Stimulated activated CD4-positive, alpha-beta T cell treated with anti-CD3 and anti-CD28 coated beads, TNF-alpha, amount 100 ng/mL, for 48 hours (primary cell): ENCODE measurements around the gene BAHCC1.

Experiments
- DNase-seq, 3 donors: peaks; one replicate each; pipeline ENCODE4 v3.0.0-alpha.2; 2020; ENCODE audit warnings: low read depth in 3 of 3

Gene BAHCC1

DNA sequence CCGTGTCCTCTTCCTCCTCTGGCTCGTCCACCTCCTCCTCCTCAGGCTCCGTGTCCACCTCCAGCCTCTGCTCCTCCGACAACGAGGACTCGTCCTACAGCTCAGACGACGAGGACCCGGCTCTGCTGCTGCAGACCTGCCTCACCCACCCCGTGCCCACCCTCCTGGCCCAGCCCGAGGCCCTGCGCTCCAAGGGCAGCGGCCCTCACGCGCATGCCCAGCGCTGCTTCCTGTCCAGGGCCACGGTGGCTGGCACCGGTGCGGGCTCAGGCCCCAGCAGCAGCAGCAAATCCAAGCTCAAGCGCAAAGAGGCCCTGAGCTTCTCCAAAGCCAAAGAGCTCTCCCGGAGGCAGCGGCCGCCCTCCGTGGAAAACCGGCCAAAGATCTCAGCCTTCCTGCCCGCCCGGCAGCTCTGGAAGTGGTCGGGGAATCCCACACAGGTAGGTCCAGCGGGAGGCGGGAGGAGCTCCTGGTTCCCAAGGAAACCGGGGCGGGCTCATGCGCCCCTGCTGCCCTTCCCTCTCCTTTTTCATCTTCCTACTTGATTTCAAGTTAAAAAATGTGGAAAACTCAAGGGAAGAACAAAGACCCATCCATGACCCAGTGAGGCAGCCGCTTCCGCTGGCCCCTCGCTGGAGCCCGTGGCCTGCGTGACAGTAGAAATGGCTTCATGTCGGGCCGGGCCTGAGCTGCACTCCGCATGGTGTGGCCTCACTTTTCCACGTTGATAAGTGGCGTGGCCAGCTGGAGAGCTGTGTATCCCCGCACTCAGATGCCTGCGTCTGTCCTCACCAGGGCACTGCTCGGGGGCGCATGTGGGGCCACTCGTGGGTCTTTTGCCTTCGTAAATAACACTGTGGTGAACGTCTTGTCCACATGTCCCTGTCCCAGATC is 66.6 kb downstream of the BAHCC1 start:
- no peak for DNase-seq

DNA sequence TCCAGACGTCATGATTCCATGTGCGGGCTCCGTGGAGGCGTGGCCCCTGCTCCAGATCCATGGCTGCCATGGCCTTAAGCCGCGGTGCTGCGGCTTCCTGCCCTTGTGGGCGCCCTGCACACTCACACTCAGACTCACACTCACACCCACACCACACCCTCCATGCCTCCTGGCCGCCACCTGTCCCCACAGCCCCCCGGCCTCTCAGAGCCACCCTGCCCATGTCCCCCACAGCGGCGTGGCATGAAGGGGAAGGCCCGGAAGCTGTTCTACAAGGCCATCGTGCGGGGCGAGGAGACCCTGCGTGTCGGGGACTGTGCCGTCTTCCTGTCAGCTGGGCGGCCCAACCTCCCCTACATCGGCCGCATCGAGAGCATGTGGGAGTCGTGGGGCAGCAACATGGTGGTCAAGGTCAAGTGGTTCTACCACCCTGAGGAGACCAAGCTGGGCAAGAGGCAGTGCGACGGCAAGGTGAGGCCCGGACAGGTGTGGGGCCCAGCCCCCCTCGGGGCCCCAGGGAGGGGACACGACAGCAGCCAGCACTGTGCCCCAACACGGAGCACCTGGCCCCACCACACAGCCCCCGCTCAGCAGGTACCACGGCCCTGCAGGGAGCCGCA is 67.4 kb downstream of the BAHCC1 start:
- DNase-seq: no peak

DNA sequence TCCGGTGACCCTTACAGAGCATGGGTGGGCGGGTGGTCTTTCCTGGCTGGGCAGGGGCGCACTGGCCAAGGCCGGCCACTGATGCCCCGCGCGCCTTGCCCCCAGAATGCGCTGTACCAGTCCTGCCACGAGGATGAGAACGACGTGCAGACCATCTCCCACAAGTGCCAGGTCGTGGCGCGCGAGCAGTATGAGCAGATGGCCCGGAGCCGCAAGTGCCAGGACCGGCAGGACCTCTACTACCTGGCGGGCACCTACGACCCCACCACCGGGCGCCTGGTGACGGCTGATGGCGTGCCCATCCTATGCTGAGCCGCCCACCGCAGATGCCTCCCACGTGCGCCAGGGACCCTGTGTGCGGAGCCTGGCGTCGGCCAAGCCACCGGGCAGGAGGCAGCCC is 68.2 kb downstream of the BAHCC1 start:
- DNase-seq: no peak

DNA sequence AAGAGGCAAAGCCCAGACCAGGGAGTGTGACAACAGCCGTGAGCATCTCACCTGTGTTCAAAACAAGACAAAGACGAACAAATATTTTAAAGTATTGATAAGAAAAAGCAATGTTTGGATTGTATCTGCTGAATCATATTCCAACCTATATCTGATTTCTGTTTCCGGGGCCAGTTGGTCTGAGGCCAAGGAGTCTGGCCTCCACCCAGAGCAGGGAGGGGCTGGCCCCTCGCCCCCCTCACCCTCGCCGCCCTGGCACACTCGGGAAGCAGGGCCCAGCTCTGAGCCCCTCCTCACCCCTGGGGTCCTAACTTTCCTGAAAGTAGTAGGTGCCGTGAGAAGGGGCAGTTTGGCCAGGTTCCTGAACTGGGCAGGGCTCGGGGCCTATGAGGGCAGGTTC is 69.3 kb downstream of the BAHCC1 start:
- no peak for DNase-seq

DNA sequence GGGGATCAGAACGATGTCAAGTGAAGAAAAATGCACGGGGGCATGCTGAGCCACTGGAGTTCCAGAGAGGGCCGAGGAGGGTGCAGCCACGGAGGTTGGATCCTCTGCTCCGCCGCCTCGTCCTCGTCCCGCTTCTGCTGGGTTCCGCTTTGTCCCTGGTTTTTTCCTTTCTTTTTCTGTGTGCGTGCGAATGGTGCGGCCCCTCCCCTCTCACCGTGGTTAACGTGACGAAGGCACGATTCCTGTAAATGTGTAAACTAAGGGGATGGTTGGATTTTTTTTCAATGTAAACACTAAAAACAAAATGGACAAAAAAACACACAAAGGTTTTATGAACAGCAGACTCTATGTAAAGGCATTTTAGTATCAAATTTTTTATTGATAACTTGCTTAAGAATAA is 70.7 kb downstream of the BAHCC1 start:
- no peak for DNase-seq

DNA sequence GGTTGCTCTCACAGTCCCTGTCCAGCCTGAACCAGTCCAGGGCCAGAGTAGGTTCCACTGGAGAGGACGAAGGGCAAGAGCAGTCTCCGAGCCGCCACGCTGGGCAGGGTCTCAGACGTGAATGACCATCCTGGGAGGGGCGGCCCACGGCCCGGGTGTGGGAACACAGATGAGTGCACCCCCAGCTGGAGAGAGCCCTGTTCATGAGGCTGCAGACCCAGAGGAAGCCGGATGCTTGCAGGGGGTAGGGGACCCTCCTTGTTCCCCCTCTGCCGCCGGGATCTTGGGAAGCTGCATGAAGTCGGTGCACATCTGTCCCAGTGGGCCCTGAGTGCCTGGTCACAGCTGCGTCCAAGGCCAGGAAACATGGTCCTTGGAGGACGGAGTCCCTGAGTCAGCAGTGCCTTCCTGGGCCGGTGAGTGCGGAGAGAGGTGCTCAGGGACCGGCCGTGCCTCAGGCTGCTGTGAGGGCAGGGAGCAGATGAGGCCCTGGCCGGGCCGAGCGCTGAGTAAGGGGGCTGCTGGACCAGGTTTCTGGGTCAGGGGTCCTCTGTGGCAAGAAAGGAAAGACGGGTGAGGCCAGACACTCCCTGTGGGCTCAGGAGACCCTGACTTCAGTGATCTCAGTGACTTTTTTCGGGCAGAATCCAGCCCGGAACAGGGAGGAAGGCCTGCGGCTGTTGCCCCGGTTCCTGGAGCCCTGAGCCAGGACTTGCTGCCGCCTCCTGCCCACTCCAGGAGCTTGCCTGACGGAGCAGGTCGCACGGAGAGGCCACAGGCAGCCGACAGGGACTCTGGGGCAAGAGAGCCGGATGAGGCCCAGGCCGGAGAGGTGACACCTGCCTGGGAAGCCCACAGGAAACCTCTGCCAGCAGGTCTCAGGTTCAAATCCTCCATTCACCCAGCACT is 71.6 kb downstream of the BAHCC1 start:
- DNase-seq: no peak

DNA sequence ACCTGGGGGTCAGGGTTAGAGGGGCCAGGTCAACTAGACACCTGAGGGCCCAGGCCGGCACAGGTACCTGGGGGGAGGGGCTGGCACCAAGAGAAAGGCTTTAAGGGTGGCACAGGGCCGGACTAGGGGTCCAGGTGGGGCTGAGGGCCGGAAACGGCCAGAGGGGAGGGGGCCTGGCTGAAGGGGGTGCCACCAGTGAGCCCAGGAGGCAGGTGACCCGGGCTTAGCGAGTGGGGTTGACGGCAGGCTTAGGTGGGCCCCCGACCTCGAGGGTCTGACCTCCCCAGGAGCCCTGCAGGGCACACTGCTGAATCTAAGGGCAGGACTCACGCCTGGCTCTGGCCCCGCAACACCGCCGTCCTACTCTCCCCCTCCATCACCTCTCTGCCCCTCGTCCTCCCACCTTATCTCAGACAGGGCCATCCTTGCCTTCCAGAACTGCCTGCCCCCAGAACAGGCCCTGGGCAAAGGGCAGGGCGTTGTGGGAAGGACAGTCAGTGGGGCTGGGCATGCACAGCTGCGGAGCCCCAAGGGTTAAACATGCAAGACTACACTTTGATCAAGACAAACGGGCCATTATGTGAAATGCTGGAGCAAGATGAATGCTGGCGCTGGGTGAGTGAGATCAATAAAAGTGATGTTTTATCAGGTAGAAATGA is 73.0 kb downstream of the BAHCC1 start:
- DNase-seq: no peak

DNA sequence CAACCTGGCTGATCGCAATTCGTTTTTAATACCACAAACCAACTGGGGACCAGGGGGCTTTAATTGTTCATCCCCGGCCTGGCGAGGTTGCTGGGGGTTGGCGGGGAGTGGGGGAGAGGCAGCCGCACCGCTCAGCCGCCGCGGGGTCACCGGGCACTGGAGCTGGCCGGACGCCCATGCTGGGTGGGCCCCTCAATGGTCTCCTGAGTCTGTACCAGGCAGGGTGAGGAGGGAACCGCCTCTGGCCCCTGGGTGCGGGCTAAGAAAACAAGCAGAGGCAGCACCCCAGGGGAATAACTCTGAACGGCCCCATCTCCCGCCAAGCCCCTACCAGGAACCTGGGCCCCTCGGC is 73.5 kb downstream of the BAHCC1 start:
- DNase-seq: no peak

DNA sequence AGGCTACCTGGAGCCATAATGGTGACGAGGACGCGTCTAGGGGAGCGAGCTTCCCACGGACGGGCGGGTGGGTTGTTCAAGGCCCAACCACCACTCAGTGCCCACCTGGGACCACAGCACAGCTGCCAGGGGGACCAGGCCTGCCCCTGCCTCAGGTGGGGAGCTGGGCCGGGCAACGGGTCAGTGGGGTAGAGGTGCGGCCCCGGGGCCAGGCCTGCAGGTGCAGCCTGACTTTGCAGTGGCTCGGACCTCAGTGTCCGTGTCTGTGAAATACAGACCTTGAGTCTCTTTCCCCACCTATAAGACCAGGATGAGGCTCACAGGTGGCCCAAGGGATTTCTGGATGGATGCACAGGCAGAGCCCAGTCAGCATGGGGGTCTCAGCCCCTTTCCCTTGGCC is 74.0 kb downstream of the BAHCC1 start:
- no peak for DNase-seq

DNA sequence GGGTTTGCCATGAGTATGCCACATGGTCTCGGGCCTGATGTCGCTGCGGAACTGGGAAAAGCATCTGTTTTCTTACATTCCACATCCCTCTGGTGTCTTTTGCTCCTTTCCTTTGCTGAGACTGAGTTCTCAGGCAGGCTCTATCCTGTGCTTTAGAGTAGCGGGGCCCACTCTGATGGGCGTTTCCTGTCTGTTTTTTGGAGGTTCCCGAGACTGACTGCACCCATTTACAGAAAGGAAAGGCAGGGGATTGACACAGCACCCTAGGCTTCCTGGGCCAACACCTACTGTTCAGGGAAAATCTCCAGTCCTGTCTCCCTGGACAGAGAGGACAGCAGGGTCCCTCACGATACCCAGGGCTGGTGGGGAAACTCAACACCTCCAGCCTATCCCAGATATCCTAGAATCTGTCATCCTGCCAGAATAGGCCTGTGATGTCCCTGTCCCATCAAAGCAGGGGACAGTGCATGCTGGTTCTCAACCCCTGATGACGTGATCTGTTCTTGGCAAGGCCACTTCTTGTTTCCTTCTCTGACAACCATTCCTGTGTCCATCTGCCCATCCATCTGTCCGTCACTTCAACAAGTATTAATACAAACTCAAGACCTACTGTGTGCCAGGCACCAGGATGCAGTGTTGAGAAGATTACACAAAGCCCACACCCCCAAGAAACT is 75.2 kb downstream of the BAHCC1 start:
- DNase-seq: no peak

DNA sequence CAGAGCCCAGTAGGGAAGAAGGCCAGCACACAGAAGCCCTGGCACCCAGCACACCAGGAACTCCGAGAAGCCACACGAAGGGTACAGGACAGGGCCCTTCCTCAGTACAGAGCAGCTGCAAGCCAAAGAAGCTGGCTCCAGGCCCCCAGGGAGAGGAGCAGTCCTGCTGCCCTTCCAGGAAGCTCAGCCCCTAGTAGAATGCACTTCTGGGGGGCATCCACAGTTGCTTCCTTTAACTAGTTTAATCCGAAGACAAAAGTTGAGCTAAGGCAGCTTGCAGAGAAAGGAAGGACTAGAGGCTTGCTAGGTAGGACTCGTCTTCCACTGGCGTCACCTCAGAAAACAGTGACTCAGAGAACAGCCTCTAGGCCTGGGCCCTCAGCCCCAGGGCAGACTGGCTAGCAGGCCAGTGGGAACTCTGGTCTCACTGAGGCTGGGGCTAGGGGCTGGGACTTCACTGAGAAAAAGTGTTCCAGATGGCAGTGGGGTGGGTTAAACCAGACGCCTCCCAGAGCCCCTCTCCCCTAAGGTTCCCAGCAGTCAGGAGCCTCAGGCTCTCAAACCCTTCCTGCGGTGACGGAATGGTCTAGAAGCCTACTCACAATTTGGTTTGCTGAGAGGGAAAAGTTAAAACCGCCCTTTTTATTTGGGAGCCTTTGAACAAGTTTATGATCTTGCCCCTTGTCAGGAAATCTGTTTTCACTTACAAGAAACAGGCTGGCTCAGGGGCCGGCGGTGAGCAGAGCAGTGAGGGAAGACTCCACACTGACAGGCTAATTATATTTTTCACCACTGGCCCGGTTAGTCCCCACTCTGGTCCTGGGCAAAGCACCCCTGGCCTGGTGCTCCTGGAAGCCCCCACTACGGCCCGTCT is 75.9 kb downstream of the BAHCC1 start:
- DNase-seq: no peak

DNA sequence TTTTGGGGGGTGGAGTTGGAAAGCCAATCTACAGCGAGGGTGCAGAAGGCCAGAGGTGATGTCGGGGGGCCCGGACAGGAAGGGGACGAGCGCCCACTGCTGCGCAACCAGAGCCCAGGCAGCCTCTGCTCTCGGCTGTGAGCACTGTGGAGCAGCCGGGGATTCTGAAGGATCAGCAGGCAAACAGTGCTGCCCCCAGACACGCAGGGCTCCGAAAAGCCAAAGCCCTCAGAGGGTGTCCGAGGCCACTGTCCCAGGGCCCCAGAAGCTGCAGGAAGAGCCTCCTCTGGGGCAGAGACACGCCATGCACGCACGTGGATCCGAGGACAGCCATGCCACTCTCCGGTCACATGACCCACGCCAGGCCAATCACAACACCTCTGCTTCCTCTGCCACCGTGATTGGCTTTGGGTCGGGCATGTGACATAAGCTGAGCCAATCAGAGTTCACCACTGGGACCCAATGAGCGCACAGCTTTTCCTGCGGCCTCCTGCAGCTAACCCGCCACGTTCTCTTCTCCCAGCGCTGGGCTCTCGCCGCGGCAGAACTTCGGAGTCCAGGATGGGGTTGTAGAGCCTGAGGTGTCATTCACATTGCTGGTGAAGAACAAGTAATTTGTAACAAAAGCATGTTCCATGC is 76.7 kb downstream of the BAHCC1 start:
- peak in 1 of 3 donors; percentile 42 for DNase-seq

DNA sequence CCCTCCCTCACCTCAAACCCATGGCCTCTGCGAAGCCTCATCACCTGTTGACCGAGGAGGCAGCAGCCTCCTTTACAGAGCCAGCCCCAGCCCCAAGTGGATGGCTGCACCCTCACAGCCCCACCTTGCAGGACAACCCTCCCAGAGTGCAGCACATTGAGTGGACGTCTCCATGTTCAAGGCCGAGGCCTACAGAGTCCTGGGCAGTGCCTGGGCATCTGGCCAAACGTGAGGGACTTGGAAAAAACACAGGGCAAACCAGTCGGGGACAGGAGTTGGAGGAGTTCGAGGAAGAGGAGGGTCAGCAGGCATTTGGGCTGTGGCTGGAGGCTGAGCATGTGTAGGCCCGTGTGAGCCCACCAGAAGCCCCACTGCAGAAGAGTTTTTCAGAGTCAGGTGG is 77.8 kb downstream of the BAHCC1 start:
- DNase-seq: no peak

DNA sequence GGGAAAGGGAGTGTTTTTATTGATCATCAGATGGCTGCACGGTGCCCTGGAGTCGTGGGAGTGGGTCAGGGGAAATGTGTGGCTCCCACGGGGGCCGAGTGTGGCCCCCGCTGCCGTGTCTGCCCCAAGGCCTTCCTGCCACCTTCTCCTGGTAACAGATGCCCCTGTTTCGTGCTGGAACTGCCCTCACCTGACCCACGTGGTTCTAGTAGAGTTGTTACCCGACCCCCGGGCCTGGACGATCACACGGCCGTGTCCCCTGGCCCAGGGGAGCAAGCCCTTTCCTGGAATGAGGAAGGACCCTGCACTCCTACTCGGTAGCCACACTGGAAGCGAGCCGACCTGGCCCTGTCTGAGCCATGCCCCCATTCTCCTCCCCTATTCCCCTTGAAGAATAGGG is 79.7 kb downstream of the BAHCC1 start:
- no peak for DNase-seq

DNA sequence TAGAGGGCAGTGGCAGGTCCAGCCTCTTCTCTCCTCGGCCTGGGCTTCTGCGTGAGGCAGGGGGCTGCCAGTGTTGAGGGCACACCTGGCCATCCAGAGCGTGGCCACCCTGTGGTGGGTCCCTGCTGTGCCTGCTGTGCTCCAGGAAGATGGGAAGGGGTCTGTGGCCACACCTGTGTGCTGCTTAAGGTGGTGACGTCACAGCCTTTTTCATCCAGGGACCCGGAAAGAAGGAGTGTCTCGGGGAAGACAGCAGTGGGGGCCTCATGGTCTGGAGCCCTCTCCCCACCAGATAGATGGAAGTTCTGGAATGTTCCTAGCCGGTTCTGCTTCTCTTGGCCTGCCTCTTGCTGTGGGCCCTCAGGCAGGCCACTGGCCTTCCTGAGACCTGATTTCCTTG is 80.8 kb downstream of the BAHCC1 start:
- DNase-seq: no peak

DNA sequence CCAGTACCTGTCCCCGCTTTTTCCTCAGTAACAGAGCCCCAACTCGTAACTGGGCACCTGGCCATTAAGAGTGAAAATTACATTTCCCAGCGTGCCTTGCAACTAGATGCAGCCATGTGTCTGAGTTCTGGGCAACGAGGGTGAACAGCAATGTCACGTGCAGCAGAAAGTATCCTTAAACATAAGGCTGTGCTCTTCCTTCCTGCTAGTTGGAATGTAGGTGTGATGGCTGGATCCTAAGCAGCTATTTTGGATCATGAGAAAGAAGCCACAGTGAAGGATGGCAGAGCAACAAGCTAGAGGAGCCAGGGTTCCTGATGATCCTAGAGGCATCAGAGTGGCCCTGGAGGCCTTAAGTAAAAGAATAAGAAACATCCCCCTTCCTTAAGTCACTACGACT is 81.4 kb downstream of the BAHCC1 start:
- no peak for DNase-seq

DNA sequence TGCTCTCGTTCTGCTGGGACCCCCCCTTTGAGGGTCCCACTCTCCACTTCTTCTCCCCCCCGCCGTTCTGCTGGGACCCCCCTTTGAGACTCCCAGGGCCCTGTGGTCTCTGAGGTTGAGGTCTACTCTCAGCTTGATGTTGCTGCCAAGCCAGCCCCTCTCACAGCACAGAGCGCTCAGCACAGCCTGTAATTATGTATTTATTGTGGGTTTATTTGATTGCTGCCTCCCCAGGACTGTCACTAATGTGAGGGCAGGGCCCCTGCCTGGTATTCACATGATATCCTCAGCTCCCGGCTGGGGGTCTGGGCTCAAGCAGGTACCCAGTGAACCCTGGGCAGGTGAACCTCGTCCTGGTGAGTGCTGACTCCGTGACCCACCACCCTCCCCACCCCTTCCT is 81.9 kb downstream of the BAHCC1 start:
- no peak for DNase-seq

DNA sequence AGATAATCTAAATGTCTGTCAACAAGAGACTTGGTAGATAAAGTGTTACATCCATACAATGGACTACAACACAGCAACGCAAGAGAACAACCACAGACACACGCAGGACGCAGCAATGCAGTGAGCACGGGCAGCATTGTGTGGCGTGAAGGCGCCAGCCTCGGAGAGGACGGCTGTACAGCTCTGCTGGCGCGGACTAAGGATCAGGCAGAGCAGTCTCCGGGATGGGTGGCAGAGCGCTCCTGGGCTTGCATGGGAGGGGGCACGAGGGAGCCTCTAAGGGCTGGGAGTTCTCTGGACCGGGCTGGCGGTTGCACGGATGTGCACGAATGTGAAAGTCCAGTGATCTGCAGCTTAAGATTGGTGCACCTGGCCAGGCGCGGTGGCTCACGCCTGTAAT is 82.9 kb downstream of the BAHCC1 start:
- DNase-seq: no peak

DNA sequence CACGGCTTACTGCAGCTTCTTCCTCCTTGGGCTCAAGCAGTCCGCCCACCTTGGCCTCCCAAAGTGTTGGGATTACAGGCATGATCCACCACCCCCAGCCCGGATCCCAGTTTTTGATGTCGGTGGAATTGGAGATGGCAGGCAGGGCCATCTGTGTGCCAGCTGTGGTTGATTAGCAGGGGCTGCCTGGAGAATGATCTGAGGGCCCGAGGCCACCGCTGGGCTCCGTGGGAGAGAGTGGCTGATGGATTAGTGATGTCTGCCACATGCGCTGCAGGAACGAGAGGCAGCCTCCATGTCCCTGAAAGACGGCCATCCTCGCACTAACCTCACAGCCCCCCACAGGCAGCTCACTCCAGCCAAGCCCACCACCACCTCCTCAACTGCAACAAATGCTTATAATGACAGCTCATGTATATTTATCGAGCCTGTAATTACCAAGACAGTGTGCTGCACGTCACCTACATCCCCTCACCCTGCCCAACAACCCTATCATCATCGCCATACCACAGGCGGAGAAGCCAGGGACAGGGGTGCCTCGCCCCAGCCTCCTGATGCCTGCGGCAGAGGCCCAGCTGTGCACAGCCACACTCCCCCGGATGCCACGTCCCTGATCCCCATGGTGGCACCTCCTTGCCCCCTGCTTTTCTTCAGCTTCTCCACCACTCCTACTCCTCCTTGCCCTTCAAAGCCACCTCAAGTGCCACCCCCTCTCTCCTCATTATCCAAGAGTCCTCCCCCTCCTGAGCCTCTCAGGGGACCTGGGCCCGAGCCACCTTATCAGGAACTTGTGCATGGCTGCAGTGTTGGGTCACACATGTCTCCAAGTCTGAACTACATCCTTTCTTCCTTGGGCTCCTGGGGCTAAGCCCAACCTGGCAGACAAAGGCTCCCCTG is 84.2 kb downstream of the BAHCC1 start:
- DNase-seq: no peak
